ENCODE results near the gene SAFB.

SAFB gene

DNA sequence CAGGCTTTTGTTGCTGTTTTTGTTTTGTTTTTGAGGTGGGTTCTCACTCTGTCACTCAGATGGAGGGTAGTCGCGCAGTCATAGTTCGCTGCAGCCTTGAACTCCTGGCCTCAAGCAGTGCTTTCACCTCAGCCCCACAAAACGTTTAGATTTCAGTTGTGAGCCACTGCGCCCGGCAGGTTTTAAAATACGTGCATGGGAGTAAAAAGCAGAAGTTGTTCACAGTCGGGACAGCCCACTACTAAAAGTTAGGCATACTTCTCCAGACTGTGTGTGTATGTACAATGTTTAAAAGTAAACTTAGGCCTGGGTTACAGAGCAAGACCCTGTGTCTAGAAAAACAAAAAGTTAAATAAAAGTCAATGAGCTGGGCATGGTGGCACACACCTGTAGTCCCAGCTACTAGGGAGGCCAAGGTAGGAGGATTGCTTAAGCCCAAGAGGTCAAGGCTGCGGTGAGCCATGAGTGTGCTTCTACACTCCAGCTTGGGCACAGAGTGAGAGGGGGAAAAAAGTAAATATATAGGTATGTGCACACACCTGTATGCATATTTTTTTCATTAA lies 6.1 kb downstream of the SAFB start:
- DNase-seq, result no peak

DNA sequence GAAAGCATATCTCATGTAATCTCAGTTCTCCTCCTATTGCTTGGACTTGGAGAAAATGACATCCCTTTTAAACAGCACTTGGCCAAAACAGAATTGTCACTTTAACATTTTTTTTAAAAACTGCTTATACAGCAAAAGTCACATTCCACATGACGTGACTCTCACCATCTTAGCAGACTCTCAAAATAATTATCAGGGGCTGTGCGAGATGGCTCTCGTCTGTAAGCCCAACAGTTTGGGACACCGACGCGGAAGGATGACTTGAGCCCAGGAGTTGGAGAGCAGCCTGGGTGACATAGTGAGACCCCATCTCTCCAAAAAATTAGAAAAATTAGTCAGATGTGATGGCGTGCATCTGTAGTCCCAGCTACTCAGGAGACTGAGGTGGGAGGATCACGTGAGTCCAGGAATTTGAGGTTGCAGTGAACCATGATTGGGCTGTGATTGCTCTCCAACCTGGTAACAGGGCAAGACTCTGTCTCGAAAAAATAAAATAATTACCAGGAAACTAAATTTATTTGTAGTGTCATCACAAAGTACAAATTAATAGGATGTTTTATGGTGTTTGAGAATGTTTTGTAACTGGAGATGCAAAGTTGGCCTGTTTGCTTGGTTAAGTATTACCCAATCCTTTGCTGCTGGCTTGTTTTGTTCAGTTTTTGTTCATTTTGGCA lies 8.8 kb downstream of the SAFB start:
- no peak for DNase-seq

DNA sequence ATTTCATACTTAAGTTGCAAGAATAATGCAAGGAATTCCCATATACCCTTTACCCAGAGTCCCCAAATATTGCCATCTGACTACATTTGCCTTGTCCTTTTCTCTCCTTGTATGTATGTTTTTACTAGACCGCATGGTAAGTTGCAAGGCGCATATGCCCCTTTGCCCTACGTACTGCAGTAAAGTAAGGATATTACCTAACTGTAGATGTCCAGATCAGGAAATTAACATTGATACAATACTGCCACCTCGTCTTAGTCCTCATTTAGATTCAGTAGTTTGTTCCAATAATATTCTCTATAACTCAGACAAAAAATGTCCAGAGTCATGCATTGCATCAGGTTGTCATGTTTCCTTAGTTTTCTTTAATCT lies 9.3 kb downstream of the SAFB start:
- DNase-seq, result no peak

DNA sequence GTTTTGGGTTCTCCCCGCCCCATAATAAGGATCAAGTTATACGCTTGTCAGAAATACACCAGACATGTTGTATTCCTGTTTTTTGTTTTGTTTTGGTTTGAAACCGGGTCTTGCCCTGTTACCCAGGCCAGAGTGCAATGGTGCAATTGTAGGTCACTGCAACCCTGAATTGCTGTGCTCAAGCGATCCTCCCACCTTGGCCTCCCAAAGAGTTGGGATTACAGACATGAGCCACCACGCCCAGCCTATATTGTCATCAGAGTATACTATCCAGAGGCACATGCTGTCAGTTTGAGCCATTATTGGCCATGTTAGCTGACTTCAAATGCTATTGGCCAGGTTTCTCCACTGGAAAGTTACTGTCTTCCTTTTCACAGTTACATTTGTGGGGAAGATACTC lies 9.8 kb downstream of the SAFB start:
- DNase-seq, result no peak

DNA sequence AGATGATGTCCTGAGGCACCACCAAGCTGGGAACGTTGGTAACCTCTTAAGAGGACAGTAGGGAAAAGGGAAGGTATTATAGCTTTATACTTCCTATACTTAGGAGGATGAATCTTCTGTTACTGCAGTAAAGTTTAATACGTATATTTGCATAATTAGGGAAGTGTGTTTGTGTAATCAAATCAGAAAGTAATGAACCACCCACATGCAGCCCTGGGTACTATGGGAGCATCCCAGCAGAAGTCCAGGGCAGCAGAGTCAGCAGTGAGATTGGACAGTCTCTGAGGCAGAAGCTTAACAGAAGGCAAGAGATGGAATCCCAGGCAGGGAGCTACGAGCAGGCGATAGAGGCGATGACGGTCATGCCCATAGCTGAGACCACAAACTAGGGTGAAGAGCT lies 12.5 kb downstream of the SAFB start:
- no peak for DNase-seq

DNA sequence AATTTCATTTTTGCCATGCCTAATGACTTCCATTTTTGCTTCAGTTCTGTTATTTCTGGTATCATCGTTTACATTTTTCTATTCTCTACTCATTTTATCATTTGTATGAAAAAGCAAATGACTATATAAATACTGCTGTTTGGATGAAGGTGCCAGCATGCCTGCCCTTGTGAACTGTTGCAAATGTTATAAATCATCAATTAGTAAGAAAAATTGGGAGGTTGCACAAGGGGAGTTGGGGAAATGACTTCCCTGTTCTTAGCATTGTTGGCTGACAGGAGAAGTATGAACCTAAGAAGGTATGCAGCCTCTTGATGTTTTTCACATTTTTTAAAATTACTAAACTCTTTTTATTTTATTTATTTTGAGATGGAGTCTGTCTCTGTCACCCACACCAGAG lies 15.1 kb downstream of the SAFB start:
- DNase-seq, result no peak

DNA sequence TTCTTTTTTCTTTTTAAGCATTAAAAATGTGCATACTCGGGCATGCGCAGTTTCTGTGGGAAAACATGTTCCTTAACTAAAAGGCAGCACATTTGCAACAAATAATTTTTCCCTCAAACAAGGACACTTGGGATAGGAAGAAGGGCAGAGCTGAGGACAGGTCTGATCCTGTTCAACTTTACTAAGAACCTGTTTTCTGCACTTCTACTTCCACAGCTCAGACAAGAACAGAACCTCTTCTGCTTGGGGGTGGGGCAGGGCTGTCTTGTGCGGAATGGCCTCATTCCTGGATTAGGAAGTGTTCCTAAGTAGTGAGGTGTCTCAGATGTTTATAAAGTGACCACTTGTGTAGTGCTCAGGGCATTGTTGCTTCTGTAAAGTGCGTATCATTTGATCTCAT lies 18.3 kb downstream of the SAFB start:
- no peak for DNase-seq

DNA sequence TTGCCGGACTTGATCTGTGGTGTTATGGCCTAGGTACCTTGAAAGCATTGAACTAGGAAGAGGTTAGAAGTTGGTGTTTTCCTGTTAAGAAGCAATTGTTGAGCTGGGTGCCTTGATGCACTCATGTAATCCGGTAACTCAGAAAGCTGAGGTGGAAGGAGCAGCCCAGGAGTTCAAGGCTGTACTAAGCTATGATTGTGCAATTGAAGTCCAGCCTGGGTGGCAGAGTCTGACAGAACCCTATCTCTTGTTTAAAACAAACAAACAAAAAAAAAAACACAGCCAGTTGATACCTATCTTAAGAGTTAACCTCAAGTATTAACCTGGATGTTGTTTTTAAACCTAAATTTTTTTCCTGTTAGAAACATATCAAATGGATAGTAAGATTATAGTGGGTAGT lies 19.3 kb downstream of the SAFB start:
- no peak for DNase-seq

DNA sequence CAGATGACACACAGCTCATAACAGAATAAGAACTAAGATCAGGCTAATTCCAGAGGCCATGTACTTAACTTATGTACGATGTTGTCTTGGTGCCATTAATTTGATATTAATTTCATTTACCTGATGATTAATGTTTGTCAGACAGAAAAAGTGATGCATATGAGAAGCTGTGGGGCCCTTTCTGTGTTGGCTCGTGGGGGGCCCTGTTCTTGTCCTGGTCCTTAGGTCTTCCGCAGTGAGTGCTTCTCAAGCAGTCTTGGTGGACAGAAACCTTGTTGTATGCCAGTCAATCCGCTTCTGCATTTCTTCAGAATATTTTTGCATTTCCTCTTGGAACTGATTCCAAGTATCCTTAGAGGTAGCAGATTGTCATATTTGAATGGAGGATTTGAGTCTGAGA lies 20.2 kb downstream of the SAFB start:
- DNase-seq, result no peak

DNA sequence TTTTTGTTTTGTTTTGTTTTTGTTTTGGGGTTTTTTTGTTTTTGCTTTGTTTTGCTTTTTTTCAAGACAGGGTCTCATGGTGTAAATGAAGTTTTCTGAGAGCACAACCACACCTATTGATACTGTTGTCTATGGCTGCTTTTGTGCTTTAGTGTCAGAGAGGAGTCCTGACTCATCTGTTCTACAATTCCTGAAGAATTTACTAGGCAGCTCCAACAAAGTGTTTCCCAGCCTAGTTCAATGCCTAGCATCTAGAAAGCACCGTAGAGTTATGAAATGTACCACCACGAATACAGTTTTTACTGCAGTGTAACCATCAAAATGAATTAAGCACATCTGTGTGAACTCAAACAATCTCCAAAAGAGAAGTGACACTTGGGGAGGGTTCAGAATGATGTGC lies 21.2 kb downstream of the SAFB start:
- DNase-seq, result no peak

DNA sequence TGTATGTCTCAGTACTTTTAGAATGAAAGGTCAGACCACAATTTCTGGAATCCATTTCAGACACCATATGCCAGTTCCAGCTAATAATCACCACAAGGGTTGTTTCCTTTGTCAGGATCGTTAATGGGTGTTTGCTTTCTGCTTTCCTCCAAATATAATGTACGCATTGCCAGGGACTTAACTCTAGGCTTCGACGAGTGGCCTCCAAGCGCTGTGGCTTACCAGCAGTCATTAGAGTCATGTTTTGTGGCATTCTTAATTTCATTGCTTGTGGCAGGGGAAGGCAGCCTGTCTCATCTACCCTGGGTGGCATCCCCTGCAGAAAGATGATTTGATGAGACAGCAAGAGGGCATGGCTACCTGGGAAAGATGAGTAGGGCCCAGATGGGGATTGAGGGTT lies 22.5 kb downstream of the SAFB start:
- no peak for DNase-seq

DNA sequence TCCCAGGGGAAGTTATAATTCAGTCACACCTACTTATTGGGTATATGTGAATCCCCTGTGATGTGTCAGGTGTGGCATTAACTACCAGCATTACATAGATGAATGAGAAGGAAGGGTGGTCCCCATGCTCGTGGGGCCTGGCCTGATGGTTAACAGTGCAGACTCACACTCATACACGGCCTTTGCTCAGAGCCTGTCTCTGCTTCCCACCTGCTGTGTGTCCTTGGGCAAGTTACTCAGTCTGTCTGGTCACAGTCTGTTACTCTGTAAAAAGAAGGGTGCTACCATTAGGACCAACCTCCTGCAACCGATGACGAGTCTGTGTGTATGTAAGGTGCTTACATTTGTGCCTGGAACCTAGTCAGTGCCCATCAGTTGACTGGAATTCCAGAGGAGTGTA lies 23.8 kb downstream of the SAFB start:
- no peak for DNase-seq

DNA sequence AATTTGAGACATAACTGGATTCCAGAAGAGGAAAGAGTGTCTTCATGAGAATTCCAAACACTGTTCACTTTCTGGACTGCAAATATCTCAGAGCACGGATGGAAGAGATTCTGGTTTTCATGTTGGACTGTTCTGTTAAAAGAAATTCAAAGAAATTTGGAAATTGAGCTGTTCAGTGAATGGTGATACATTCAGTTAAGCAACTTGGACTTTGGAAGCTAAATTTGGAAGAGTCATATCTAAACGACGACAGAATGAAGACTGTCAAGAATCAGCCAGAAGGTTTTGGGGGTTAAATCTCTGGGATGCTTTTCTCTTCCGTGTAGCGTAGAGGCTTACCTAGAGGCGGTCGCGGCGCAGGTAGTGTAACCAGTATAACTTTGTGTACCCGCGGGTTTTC lies 25.6 kb downstream of the SAFB start:
- DNase-seq, result no peak

DNA sequence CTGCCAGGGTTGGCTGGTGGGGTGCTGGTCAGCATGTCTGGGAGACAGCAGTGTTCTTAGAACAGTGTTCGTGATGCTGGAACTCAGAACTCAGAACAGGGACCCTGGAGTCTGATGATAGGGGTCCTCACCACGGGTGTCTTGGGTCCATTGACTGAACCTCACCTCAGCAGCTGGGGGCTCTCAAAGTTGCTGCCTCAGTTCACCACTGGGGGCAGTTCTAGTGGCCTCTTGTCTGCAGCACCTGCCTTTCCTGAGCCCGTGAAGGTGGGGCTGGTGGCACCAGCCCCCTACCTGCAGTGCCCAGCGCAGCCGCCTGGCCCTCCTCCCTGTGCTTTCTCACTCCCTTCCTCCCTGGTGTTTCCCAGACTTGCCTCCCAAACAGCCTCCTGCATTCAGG lies 28.5 kb downstream of the SAFB start:
- DNase-seq, result no peak

DNA sequence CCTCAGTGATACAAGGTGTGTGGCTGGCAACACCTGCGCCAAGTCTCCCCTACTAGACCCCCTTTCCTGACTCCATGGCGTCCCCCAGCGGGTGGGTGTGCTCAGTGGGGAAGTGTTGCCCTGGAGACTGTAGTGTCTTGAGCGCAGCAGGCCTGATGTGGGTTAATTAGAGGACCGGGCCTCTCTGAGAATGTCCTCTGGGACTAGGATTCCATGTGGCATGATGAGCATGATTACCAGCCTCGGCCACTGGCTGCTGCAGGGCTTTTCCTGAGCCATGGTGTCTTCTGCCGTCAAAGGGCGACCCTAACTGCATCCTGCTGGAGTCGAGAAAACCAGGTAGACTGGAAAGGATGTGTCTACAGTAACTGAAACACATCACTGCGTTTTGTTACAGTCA lies 29.4 kb downstream of the SAFB start:
- no peak for DNase-seq

DNA sequence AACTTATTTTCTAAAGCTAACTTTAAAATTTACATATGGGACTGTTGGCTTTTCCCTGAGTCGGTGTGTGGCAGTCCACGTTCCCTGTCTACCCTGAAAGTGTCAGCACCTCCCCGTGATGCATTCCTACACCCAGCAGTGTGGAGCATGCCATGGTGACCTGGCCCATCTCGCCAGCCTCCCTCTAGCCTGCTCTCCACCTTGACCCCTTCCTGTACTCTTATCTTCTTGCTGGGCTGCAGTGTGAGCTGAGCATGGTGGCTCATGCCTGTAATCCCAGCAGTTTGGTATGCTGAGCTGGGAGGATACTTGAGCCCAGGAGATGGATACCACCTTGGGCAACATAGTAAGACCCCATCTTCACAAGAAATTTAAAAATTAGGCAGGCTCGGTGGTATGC lies 32.0 kb downstream of the SAFB start:
- no peak for DNase-seq

DNA sequence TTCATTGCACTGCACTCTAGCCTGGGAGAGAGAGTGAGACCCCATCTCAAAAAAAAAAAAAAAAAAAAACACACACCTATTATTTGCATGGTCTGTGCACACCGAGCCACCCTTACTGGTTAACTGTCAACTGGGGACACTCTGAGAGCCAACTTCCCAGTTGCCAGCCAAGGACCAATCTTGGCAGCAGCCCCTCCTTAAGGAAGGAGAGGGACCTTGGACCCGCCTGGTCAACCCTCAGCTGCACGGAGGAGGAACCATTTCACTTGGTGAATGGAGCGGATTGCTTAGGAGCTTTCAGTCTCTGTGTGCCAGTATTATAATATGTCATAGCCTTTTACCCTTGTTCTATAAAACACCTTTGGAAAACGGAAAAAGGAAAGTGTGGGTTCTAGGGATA lies 32.5 kb downstream of the SAFB start:
- DNase-seq, result no peak

DNA sequence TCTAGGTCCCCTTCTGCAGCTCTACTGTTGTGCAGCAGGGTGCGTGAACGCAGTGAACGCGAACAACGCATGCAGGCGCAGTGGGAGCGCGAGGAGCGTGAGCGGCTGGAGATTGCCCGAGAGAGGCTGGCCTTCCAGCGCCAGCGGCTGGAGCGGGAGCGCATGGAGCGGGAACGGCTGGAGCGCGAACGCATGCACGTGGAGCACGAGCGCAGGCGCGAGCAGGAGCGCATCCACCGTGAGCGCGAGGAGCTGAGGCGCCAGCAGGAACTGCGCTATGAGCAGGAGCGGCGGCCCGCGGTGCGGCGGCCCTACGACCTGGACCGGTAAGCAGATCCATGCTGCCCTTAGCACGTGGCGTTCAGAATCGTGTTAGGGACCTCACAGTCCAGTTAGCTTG lies 38.6 kb downstream of the SAFB start:
- no peak for DNase-seq

DNA sequence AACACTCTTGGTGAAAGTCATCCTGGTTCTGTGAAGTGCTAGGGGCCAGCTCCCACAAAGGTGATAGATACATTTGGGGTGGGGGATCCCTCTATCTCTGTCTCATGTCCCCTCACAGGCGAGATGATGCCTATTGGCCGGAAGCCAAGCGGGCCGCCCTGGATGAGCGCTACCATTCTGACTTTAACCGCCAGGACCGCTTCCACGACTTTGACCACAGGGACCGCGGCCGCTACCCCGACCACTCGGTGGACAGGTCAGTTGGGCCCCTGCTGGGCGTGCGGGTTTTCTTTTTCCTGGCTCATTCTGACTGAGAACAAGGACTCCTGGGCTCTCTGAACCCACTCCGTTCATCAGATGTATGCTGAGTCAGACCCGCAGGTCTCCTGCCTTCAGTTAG lies 41.0 kb downstream of the SAFB start:
- DNase-seq, result no peak

DNA sequence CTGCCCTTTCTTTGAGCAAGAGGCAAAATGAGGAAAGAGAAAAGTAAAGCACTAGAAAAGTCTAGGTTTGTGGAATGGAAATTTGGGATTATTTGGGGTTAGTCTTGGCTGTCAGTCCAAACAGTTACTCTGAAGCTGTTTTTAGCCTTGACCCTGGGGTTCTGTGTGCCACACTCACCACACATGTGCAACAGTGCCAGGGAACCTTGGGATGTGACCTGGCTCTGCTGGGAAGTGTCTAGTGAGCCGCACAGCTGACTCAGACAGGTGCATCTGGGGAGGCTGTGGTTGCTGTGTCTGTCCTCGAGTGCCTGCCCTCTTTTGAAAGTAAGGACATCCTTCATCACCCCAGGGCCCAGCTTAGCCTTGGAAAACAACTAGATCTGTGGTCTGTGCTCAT lies 41.6 kb downstream of the SAFB start:
- DNase-seq, result no peak

DNA sequence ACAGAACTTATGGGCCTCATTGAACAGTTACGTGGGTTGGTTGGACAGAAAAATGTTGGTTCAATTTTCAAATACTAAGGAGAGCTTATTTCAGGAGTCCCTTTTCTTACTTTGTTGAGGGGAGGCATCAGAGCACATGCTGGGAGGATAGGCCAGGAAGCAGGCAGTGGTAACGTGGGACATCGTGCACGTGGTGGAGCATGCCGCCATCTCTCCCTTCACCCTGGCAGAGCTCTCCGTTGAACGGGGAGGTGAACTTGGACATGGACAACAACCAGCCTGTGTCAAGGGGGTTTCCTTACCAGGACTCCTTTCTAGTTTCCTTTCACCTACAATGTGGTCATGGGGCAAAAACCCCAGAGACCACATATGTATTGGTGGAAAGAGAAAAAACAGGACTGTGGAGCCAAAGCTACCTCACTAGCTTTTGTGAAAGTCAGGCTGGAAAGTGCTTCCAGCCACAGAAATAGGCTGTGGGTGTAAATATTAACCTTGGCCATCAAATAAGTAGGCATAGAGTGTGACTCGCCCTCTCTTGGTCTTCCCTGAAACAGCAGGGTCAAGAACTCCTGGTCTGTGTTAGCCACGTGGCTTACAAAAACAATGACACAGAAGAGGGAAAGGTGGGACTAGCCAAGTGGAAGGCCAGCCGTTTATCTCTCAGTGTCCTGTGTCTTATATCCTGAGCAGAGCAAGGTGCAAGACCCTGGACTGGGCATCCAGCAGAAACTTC lies 43.1 kb downstream of the SAFB start:
- DNase-seq, result no peak

DNA sequence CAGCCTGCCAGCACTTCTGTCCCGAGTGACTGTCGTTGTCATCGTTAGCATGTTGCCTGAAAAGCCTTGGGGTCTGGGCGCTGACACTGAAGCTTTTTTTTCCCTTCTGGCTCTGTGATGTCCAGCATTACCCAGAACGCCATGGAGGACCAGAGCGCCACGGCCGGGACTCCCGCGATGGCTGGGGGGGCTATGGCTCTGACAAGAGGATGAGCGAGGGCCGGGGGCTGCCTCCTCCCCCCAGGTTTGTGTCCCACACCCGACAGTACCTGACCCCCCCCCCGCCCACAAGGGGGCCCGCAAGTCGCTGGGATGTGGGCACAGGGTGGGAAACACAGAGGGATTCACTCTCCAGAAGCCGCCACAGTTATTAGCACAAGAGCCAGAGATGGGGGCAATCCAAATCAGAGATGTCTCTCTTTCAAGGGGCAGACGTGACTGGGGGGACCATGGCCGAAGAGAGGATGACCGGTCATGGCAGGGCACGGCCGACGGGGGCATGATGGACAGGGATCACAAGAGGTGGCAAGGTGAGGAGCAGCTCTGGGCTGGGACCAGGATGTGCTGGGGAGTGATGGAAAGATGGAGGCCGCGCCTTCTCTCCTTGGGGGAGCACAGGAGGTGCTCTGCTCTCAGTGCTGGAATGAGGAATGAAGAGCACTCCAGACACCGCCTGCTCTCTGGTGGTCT lies 44.2 kb downstream of the SAFB start:
- no peak for DNase-seq

DNA sequence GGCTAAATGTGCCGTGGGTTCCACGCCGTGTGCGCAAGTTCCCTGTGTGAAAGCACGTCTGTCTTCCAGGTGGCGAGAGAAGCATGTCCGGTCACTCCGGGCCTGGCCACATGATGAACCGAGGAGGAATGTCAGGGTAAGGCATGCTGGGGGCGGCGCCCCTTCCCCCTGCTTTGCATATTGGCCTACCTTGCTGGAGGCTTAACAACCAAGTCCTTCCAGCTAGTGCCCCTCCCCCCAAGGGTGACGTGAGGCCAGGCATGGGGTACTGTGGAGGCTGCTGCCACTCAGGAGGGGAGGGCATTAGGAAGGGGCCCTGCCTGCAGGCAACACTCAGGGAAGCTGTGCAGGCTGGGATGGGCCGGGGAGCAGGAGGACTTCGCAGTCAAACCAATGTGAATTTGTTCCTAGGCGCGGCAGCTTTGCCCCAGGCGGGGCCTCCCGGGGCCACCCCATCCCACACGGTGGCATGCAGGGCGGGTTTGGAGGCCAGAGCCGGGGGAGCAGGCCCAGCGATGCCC lies 44.9 kb downstream of the SAFB start:
- DNase-seq, result no peak

DNA sequence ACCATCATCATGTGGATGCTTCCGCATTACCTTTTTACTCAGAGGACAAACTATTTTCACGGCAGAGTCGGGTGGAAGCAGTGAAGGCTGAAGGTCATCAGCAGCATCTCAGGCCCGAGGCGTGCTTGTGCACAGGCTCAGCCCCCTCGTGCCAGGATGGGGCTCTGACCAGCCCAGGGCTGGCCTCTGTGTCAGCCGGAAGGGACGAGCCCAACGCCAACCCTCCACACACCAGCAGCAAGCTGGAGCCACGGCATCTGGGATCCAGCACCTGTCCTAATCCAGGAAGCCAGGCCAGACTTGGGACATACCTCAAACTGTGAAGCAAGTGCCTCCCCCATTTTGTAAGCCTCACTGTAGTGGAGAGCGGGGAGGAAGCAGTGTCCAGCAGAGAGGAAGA lies 46.3 kb downstream of the SAFB start:
- DNase-seq, result no peak

Measured in NCI-H1694 treated with DMSO at 0.1 percent for 48 hours (cell line).